GM19438 (cell line): ENCODE data around the gene FOXRED2.
A peak's percentile ranks its signal among the peaks of the same experiment; 100 is the strongest.
"Not testable (repeated sequence)": the region's sequence is repeated elsewhere in the genome, so short reads cannot be mapped to it uniquely, and the experiment has no call there.

ENCODE experiments used
- ATAC-seq: cut with Tn5 transposase; IDR thresholded peaks from one replicate; pipeline ENCODE4 v1.9.1; 2021; ENCODE audit warnings: low read depth; ENCODE audit not compliant: unreplicated experiment

FOXRED2 gene

GRCh38 chr22:36506637-36507517 is at the start of gene FOXRED2:
FOXRED2 (minus strand) TSS chr22:36507040; CDS start chr22:36506422, 618 bp downstream.
- ATAC-seq = peak; percentile 75

- ATAC-seq = no peak
These were observed 47.3 kb upstream of the FOXRED2 start for GRCh38 chr22:36554098-36554497.

- no peak for ATAC-seq
These were observed 45.4 kb upstream of the FOXRED2 start for GRCh38 chr22:36552289-36552688.

- no peak for ATAC-seq
These were observed 44.1 kb upstream of the FOXRED2 start for GRCh38 chr22:36550701-36551495.

- no peak for ATAC-seq
These were observed 42.2 kb upstream of the FOXRED2 start for GRCh38 chr22:36549033-36549432.

- ATAC-seq = no peak
These were observed 41.8 kb upstream of the FOXRED2 start for GRCh38 chr22:36548606-36549005.

- no peak for ATAC-seq
These were observed 40.1 kb upstream of the FOXRED2 start for GRCh38 chr22:36546932-36547331.

GRCh38 chr22:36546092-36546804 is 39.4 kb upstream of the FOXRED2 start:
- no peak for ATAC-seq

- ATAC-seq = no peak
These were observed 37.3 kb upstream of the FOXRED2 start for GRCh38 chr22:36544107-36544620.

GRCh38 chr22:36541831-36542411 is 35.1 kb upstream of the FOXRED2 start:
- ATAC-seq = no peak

GRCh38 chr22:36540867-36541642 is 34.2 kb upstream of the FOXRED2 start:
- no peak for ATAC-seq

GRCh38 chr22:36538529-36538928 is 31.7 kb upstream of the FOXRED2 start:
- ATAC-seq = no peak

GRCh38 chr22:36536717-36537116 is 29.9 kb upstream of the FOXRED2 start:
- ATAC-seq = no peak

- not testable (repeated sequence) for ATAC-seq
These were observed 26.5 kb upstream of the FOXRED2 start for GRCh38 chr22:36533320-36533719.

GRCh38 chr22:36532466-36532865 is 25.6 kb upstream of the FOXRED2 start:
- ATAC-seq = no peak

- peak; percentile 93 for ATAC-seq
These were observed 22.2 kb upstream of the FOXRED2 start, which contains the start of gene EIF3D for GRCh38 chr22:36528795-36529751. EIF3D (minus strand) TSS chr22:36529166; CDS start chr22:36526121, 3,045 bp downstream.

- ATAC-seq = no peak
These were observed 21.5 kb upstream of the FOXRED2 start for GRCh38 chr22:36528341-36528740.

GRCh38 chr22:36522662-36523061 is 15.8 kb upstream of the FOXRED2 start:
- ATAC-seq = no peak
